GM21447 (cell line): ENCODE measurements around the gene DEDD.
A peak's percentile ranks its signal among the peaks of the same experiment; 100 is the strongest.

Experiments used
- ATAC-seq: cut with Tn5 transposase; IDR thresholded peaks from one replicate; pipeline ENCODE4 v1.9.1; 2021; ENCODE audit not compliant: unreplicated experiment

The DEDD gene

GRCh38 chr1:161164901-161165610, 32.6 kb upstream of the DEDD start:
- ATAC-seq = no peak

- no peak for ATAC-seq
These were observed 31.3 kb upstream of the DEDD start for GRCh38 chr1:161163793-161164192.

DNA sequence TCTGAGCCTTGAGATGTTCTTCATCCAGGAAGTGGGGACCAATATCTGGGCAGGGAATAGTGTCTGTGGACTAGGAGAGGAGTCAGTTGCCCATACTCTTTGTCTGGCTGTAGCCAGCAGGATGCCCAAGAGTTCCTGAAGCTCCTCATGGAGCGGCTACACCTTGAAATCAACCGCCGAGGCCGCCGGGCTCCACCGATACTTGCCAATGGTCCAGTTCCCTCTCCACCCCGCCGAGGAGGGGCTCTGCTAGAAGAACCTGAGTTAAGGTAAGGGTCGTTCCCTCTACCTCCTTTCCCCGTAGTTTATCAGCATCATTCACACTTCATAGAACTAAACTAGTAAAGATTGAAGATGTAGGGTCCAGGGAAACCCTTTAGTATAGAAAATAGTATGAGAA, 30.3 kb upstream of the DEDD start:
- ATAC-seq = no peak

DNA sequence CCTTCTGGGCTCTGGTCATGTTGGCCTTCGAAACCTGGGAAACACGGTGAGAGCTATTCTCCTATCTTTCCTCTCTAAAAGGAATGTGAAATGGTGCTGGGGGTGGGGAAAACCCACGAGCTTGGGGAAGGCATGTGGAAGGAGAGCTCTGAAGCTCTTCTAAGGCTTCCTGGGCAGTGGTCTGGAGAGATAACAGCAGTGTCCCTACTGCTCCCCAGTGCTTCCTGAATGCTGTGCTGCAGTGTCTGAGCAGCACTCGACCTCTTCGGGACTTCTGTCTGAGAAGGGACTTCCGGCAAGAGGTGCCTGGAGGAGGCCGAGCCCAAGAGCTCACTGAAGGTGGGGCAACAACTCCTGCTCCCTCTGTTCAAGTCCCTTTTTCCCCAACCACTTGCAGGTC, 29.6 kb upstream of the DEDD start:
- ATAC-seq = no peak

DNA sequence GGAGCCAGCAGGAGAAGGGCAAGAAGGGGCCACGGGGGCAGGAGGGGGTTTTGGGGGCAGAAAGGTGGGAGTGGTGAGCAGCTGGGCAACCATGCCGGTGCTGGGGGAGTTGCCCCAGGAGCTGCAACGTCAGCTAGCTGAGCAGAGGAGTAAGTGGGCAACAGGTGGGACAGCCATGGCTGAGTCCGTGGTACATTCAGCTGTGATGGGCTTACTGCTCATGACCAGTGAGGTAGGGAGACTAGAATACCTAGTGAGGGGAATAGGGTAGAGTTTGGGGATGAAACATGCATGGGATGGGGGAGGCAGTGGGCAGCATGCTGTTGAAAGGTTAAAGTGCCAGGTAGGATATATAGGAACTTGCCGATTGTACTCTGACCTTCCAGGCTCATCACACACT, 29.2 kb upstream of the DEDD start:
- no peak for ATAC-seq

DNA sequence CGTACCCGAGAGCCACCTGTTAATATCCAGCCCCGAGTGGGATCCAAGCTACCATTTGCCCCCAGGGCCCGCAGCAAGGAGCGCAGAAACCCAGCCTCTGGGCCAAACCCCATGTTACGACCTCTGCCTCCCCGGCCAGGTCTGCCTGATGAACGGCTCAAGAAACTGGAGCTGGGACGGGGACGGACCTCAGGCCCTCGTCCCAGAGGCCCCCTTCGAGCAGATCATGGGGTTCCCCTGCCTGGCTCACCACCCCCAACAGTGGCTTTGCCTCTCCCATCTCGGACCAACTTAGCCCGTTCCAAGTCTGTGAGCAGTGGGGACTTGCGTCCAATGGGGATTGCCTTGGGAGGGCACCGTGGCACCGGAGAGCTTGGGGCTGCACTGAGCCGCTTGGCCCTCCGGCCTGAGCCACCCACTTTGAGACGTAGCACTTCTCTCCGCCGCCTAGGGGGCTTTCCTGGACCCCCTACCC, 28.2 kb upstream of the DEDD start:
- no peak for ATAC-seq

DNA sequence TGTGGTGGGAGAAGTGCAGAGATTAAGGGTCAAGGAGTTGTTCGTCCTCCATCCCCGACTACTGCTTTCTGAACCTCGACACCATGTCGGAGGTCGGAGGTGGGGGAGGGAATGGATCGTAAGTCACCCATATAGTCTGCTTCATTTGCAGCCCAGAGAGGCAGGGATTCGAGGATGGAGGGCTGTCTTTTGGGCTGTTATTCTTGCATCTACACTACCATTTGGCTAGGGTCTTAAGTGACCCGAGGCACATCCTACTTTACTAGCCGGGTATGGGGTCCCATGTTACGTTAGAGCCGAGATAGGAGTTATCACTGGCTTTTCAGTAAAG, 27.4 kb upstream of the DEDD start:
- ATAC-seq = no peak

GRCh38 chr1:161159087-161159912, 26.8 kb upstream of the DEDD start, which contains the start of gene USP21:
Gene USP21 (plus strand): TSS chr1:161159500. CDS start chr1:161160641, 1,141 bp downstream.
- peak; percentile 84 for ATAC-seq

- ATAC-seq = no peak
These were observed 26.0 kb upstream of the DEDD start for GRCh38 chr1:161158316-161159010.

DNA sequence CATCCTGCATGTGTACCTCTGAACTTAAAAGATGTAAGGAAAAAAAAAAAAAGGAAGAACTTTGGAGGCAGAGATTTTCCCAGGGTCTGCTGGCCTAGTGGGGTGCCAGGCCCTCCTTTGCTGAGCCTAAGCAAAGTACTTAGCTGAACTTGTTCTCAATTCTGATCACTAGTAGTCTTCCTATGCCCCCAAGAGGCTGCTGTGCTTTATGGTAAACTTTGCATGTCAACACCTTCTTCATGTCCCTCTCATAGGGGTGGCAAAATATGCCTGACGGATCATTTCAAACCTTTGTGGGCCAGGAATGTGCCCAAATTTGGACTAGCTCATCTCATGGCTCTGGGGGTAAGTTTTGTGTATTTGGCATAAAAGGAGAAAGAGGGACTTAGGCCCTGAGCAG, 25.4 kb upstream of the DEDD start:
- ATAC-seq = no peak

DNA sequence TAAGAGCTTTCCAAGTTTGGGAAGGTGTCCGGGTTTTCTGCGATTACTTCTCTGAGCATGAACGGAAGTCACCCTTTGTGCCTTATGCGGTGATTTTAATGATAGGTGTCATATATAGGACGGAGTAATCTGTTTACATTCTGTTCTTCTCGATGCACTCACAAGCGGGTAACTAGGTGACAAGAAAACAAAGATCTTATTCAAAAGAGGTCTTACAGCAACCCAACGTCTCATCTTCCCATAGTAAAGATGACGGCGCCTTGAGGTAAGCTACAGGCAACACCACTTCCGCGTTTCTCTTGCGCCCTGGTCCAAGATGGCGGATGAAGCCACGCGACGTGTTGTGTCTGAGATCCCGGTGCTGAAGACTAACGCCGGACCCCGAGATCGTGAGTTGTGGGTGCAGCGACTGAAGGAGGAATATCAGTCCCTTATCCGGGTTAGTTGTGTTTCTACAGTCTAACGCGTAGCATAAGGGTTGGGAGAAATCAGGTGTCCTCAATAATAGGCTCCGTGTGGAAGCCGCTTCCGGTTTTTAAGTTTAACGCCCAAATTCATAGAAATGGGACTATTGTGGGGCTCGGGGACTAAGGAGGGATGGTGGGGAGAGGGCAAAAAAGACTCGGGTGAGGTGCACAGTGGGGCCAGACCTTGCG, 21.3 kb upstream of the DEDD start, which contains the start of gene UFC1:
Gene UFC1 (plus strand): TSS at position 297 of the 656 bp plus-strand sequence. CDS start 20 bp downstream, at position 317.
- ATAC-seq = peak; percentile 86

- peak; percentile 8 for ATAC-seq
These were observed 20.7 kb upstream of the DEDD start for GRCh38 chr1:161153176-161153575.

- no peak for ATAC-seq
These were observed 13.4 kb upstream of the DEDD start for GRCh38 chr1:161145832-161146231.

GRCh38 chr1:161140755-161141400, 8.4 kb upstream of the DEDD start:
- no peak for ATAC-seq

DNA sequence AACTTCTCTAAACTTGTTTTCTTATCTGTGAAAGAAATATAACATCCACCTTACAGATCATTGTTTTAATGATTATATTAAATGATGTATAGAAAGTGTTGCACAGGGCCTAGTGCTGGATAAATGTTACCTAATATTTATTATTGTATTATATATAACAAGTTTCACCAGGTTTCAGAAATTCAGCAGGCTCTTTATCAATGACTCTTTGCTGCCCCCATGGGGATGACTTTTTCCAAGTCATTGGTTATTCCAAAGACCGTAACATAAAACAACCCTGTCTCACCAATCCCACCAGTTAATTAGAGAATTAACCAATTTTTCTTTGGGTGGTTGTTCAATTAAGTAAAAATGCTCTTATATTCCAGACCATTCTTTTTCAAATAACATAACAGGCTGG, 7.3 kb upstream of the DEDD start:
- no peak for ATAC-seq

GRCh38 chr1:161138431-161138830, 6.0 kb upstream of the DEDD start:
- no peak for ATAC-seq

DNA sequence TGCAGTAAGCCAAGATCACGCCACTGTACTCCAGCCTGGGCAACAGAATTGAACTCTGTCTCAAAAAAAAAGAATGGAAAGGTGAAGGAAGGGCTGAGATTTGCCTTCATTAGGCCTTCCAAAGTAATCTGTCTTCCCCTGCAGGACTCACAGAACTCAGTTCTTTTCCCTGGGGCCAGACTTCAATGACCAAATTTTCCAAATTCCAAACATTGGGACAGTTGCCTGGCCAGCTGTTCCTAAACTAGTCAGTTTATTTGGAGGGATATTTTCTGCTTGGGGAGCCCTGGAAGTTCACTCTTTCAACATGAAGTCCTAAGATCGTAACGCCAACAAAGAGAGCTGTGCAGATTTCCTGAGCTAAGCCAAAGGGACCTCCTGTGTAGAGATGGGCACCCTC, 5.4 kb upstream of the DEDD start:
- no peak for ATAC-seq

DNA sequence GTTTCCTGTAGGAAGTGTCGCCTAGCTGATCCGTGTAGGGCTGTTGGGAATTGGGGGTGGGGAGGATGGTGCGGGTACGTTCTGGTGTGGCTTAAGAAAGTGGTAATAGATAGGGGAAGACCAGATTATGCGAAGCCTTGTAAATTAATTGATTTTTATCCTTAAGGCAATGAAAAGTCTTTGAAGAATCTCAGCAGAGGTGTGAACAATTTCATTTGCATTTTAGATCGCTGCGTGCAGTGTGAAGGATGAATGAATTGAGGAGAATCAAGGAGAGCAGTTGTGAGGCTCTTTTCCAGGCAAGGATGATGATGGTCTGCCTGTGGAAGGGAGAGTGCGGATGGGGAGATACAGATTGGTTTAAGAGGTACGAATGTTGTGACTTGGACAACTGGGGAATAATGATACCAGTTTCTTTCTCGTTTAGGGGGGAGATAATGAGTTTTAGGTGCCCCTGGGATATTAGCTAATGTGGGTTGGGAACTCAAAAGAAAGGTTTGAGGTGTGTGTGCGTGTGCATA, 813 bp upstream of the DEDD start:
- ATAC-seq = no peak

DNA sequence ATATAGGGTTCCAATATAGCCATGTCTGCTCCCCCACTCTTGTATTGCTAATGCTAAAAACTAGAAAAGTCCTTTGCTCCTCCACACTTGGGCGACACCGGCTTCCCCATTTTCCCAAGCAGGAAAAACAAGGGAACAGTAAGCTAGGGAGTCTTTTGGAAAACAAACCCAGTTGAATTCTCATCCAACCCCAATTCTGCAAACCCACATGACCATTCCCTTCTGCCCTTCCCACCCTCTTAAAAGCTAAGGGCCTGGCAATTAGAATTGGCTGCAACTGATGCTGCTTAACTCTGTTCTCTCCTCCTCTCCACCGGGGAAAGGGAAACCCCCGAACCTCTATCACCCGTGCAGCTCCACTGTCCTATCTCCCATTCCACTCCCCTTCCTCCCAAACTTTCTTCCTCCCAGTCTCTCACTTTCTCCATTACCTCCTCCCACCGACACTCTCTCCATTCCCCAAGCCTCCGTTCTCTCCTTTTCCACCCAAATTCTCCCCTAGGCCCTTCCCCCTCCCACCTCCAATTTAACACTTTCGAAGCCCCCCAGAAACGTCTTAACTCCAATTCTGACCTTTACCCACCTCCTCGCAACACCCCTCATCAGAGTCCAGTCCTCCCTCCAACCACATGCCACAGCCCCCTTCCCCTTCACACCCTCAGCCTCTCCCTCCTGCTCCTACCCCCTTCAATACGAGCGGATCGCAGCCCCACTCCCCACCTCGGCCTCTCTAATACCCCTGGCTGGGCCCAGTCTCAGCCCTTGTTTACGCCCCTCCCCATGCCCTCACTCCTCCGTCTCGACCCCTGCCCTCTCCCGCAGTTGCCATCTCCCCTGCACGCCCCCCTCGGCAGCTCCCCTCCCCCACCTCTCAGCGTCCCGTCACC, 701 bp downstream of the DEDD start:
- ATAC-seq = no peak
